RWPE1 (cell line): ENCODE results near the gene CNDP1.

Source experiments
- CTCF ChIA-PET: fragments of 350-600 bp; sonication (Branson Sonifier 250); formaldehyde crosslinking; extraction: SDS; loops from one replicate; lab custom pipeline; 2021; lab: Yijun Ruan, JAX
- POLR2A ChIA-PET: fragments of 400-600 bp; formaldehyde crosslinking; extraction: SDS; loops from one replicate; lab custom pipeline; 2020; ENCODE audit warnings: antibody characterized with exemption; ENCODE audit not compliant: low non-redundant PET; lab: Yijun Ruan, JAX
- DNase-seq: peaks from one replicate; pipeline ENCODE4 v3.0.0; 2012; ENCODE audit warnings: low spot score
- H3K27ac ChIP-seq: fragments of 450-650 bp; 2 replicates; pipeline ENCODE4 v1.5.1; 2017
- CTCF ChIP-seq: fragments of 450-650 bp; conservative IDR thresholded peaks from 2 replicates; pipeline ENCODE4 v1.5.1; 2017; ENCODE audit warnings: low read depth, mild to moderate bottlenecking

The CNDP1 gene

GRCh38 chr18:74550886-74551285 is 16.6 kb downstream of the CNDP1 start:
- no peak for DNase-seq
- TF ChIP-seq CTCF: no peak
- ChIA-PET CTCF (no interaction called here), POLR2A (no interaction called here)
- no peak overlapping the region for H3K27ac ChIP-seq

GRCh38 chr18:74551452-74551851 is 17.2 kb downstream of the CNDP1 start:
- TF ChIP-seq CTCF: no peak
- H3K27ac ChIP-seq: no peak overlapping the region
- no peak for DNase-seq
- ChIA-PET POLR2A (interaction anchor here (0.9 kb wide), 1 partner anchor 56 kb away, joined by 3 read pairs; no protein-coding TSS in a partner anchor), CTCF (interaction anchor here (0.7 to 1.1 kb wide), 4 partner anchors 44 to 354 kb away, joined by 3 to 7 read pairs (median 3); no protein-coding TSS in a partner anchor)

DNA sequence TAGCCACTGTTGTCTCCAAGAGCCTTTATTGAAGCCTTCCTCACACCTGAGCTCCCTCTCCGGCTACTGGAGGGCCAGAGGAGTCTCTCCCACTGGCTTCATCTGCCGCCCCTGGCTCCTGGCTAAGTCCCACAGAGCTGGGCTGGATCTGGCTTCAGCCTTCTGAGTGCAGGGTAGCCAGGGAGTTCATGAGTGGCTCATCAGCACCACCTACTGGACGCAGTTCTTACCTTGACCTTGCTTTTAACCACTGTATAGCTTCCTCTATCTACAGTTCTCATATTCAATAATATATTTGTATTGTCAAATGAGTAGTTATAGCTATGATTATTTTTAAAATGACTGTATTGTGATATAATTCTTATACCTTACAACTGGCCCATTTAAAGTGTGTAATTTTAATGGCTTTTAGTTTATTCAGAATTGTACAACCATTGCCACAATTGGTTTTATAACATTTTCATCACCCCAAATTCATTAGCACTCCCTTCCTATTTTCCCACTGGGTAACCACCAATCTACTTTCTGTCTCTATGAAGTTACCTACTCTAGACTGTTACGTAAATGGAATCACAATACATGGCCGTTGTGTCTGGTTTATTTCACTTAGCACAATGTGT is 17.7 kb downstream of the CNDP1 start:
- H3K27ac ChIP-seq: no peak overlapping the region
- TF ChIP-seq CTCF: peak; percentile 90
- CTCF ChIA-PET: interaction anchor here (0.6 to 1.1 kb wide), 9 partner anchors 25 to 355 kb away, joined by 3 to 7 read pairs (median 3); no protein-coding TSS in a partner anchor
- POLR2A ChIA-PET: interaction anchor here (0.9 kb wide), 1 partner anchor 56 kb away, joined by 3 read pairs; no protein-coding TSS in a partner anchor
- DNase-seq: peak; percentile 72

DNA sequence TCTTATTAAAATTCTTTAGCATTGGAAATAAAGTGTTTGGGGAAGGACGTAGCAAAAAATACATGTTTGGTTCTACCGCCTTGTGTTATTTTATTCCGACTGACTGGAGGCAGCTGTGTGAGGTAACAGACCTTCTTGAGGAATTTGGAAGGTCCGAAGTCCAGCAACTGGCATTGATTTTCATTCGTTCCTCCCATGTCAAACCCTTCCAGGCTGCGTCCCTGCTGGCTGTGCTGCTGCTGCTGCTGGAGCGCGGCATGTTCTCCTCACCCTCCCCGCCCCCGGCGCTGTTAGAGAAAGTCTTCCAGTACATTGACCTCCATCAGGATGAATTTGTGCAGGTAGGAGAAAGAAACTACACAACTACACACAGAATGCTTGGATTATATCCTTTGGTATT is 21.8 kb downstream of the CNDP1 start:
- no peak for DNase-seq
- H3K27ac ChIP-seq: no peak overlapping the region
- POLR2A ChIA-PET: no interaction called here
- no peak for TF ChIP-seq CTCF
- CTCF ChIA-PET: no interaction called here

DNA sequence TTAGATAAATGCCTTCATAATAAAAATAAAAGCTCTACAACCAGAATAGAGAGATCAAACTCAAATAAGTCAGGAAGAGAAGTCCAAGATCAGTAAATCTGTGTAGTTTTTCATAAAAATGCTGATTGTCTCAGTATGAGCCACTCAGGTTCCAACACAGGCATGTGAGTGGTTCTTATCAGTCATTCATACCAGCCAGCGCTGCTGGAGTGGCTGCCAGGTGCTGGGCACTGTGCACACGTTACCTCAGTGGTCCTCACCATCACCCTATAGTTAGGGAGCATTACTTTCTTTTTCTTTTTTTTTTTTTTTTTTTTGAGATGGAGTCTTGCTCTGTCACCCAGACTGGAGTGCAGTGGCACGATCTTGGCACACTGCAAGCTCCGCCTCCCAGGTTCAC is 23.8 kb downstream of the CNDP1 start:
- no peak for TF ChIP-seq CTCF
- POLR2A ChIA-PET: no interaction called here
- no peak overlapping the region for H3K27ac ChIP-seq
- CTCF ChIA-PET: interaction anchor here (0.6 kb wide), 1 partner anchor 97 kb away, joined by 8 read pairs; no protein-coding TSS in a partner anchor
- no peak for DNase-seq

DNA sequence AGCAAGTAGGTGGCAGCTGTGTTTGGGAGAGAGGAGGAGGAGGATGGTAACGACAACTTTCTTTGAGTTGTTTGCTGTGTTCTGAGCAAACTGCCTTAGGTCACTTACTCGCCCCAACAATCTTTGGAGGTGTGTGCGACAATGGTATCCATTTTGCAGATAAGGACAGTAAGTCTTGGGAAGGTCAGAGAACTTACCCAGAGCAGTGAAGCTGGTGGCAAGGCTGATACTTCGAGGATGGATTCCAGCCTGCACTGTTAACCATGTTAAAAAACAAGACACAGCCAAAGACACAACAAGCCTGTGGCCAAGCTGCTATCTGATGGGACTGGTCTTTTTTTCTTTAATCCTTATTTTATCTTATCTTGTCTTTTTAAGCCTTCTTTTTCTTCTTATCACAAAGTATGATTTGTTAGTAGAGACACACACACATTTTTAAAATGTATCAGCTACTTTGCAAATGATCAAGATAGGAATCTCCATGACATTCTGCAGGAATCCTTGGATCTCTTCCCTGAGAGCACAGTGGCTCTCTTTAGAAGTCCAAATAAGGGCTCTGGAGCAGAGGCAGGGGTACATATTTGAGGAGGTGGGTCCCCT is 27.9 kb downstream of the CNDP1 start:
- no peak overlapping the region for H3K27ac ChIP-seq
- POLR2A ChIA-PET: no interaction called here
- no peak for TF ChIP-seq CTCF
- no peak for DNase-seq
- CTCF ChIA-PET: no interaction called here
